Stimulated activated CD8-positive, alpha-beta memory T cell treated with anti-CD3 and anti-CD28 coated beads, Interleukin-4, amount 100 ng/mL, for 1 hour (primary cell): ENCODE data around the gene MTFMT.
"Not testable (repeated sequence)": the region's sequence is repeated elsewhere in the genome, so short reads cannot be mapped to it uniquely, and the experiment has no call there.

Source experiments
- DNase-seq, 2 donors: peaks; one replicate each; pipeline ENCODE4 v3.0.0-alpha.2; 2020; ENCODE audit warnings: low read depth in 2 of 2, low spot score in 1 of 2

MTFMT gene

GRCh38 chr15:65060641-65061397 lies 31.4 kb upstream of the MTFMT start:
- DNase-seq = no peak

- no peak for DNase-seq
These were observed 30.6 kb upstream of the MTFMT start for GRCh38 chr15:65059931-65060596.

DNA sequence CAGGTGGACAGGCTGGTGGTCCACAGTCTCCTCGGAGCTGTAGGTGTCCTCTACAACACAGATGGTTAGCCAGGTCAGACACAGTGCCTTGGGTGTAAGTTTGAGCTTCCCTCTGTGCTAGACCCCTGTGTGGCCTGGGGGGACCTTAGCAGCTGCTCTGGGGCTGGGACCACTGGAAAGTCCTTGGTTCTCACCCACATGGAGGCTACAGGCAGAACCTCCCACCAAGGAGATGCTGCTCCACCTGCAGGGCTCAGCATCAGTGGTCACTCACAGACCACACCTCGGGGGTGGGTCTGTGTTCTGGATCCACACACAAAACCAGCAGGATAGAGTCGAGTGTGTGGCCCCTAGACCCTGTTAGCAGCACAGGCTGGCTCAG lies 29.9 kb upstream of the MTFMT start:
- no peak for DNase-seq

DNA sequence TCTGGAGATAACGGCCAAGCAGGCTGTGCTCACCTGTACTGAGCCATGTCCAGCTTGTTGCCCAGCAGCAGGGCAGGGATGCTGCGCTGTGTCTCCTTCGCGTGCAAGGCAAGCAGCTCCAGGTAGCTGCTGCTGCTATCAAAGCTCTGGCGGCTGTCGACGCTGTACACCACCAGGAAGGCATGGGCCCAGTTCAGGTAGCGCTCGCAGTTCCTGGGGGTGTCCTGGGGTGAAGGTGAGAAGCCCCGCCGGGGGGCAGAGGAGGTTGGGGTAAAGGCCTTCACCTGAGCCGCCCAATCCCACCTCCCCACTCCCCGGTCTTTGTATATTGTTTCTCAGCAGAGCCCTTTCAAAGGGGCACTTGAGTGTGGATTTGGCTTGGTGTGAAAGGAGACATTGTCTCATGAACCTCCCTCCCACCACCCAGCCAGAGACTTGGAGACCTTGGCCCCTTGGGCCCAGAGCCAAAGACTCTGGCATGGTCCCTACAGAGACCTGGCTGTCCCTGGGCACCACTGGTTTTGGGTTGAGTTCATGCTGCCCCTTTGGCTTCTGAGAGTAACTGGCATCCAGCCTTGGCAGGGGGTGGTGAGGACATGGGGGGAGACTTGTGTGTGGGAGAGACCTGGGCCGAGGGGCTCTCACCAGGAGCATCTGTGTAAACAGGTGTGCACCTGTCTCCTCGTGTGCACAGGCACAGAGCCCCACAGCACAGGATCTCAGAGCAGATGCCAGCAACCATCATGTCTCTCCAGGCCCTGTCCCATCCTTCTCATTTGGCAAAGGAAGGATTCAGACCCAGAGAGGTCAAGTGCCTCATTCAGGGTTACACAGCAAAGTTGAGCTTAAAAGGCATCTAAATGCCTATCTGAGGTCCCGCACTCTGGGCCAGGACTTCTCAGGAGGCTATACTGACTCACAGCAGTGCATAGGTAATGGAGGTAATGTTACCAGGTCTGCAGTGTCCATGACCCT lies 29.2 kb upstream of the MTFMT start:
- DNase-seq = no peak

DNA sequence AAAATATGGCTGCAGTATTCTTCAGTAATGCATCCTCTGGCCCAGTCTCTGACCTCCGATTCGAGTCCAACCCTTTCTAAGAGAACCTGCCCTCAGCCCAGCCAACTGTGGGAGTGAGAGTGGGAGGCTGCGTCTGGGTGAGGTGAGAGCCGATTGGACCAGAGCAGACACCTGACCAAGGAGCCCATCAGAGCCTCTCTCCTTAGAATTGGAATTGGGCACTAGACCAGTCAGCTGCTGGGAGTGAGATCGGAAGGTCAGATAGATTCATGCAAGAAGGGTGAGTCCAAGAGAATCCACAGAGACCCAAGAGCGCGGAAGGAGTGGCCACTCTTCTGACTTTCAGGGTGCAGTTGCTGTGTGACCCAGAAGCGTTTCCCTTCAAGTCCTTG lies 28.1 kb upstream of the MTFMT start:
- no peak for DNase-seq

GRCh38 chr15:65056868-65057548 lies 27.6 kb upstream of the MTFMT start:
- DNase-seq = no peak

DNA sequence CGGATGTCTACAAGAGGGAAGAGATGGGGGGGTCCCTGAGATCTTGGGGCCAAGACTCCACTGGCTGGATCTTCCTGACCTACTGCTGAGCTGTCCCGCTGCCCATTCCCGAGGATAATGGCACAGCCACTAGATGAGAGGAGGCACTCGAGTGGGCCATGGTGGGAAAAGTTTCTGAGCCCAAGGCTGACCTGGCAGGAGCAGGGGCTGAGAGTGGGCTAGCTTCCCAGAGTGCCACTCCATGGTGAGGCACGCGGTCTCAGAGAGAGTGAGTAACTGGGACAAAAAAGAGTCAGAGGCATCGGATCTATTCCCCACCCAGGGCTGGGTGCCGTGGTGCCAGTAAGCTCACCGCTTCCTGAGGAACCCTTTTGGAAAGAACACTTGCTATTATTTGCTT lies 26.7 kb upstream of the MTFMT start:
- DNase-seq = no peak

DNA sequence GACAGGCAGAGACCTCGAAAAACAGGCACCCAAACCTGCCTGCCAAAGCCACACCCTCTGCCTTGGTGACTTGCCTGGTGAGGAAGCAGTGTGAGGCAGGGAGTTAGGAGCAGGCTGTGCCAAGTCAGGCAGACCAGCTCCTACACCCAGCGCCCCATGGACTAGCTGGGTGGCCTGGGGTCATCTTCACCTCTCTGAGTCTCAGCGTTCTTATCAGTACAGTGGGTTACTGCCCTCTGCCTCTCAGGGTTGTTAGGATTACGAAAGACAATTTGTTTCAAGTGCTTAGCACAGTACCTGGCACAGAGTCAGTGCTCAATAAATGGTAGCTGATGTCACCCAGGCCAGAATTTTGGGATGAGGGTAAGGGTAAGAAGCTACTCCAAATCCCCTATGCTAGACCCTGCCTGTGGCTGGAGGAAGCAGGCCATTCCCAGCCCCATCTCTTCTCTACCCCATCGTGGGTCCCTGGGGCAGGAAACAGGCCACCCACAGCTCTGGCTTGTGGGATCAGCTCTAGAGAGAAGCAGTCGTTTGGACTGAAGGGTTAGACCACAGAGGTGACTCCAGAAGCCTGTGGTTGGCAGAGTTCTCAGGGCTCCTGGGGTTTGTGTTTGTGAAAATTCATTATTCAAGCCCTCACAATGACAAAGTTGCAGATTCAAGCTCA lies 25.9 kb upstream of the MTFMT start:
- no peak for DNase-seq

- peak in 1 of 2 donors; percentile 21 for DNase-seq
These were observed 25.1 kb upstream of the MTFMT start for GRCh38 chr15:65054333-65055200.

GRCh38 chr15:65052956-65053355 lies 23.5 kb upstream of the MTFMT start:
- no peak for DNase-seq

- no peak for DNase-seq
These were observed 21.8 kb upstream of the MTFMT start for GRCh38 chr15:65051266-65051665.

- no peak for DNase-seq
These were observed 20.8 kb upstream of the MTFMT start for GRCh38 chr15:65050270-65050669.

DNA sequence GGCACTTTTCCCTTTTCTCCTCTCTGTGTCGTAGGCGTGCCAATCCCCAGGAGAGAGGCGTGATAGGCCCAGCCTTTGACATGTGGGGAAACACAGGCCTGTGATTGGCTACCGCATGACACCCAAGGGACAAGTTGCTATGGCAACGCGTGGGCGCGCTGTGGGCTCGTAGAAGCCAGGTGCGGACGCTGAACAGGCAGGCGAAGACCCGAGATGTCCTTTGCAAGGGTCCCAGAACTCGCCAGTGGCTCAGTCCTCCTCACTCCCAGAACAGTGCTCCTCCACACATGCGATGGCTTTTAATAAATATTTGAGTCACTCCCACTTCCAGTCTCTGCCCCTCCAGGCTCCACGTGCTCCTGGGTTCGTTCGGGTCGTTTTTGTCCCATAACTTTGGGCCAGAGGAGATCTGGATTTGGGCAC lies 20.0 kb upstream of the MTFMT start:
- DNase-seq = peak; percentile 44 to 73

- no peak for DNase-seq
These were observed 18.8 kb upstream of the MTFMT start for GRCh38 chr15:65048241-65048640.

GRCh38 chr15:65044724-65045481 lies 15.5 kb upstream of the MTFMT start, which contains the start of gene SLC51B:
TSS of gene SLC51B (plus strand) at chr15:65045387. CDS start at chr15:65050005, 4,618 bp downstream.
- no peak for DNase-seq

DNA sequence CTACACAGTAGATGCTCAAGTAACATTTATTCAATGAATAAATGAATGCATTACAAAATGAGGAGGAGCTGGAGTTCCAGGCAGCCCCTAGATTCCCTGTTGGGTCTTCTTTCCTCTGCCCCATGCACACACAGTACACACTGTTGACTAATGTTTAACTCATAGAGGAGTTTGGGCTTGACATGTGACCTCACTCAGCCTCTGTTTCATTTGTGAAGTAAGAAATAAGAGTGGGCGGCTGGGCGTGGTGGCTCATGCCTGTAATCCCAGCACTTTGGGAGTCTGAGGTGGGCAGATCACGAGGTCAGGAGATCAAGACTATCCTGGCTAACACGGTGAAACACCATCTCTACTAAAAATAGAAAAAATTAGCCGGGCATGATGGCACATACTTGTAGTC lies 14.8 kb upstream of the MTFMT start:
- not testable (repeated sequence) for DNase-seq

- no peak for DNase-seq
These were observed 13.4 kb upstream of the MTFMT start for GRCh38 chr15:65042776-65043327.

GRCh38 chr15:65041787-65042186 lies 12.3 kb upstream of the MTFMT start:
- DNase-seq = no peak
